DMS 273 treated with DMSO at 0.1 percent for 48 hours (cell line): ENCODE data around the gene NUP62.

Source experiments
- DNase-seq: peaks from one replicate; lab custom pipeline; 2025; lab: John Stamatoyannopoulos, UW

The NUP62 gene

GRCh38 chr19:49896863-49897621, 32.3 kb downstream of the NUP62 start, which contains the start of gene IL4I1:
TSS of gene IL4I1 (minus strand) at chr19:49896887. CDS start at chr19:49896160, 727 bp downstream.
- no peak for DNase-seq

- no peak for DNase-seq
Measured at GRCh38 chr19:49895566-49896297, 33.6 kb downstream of the NUP62 start.

DNA sequence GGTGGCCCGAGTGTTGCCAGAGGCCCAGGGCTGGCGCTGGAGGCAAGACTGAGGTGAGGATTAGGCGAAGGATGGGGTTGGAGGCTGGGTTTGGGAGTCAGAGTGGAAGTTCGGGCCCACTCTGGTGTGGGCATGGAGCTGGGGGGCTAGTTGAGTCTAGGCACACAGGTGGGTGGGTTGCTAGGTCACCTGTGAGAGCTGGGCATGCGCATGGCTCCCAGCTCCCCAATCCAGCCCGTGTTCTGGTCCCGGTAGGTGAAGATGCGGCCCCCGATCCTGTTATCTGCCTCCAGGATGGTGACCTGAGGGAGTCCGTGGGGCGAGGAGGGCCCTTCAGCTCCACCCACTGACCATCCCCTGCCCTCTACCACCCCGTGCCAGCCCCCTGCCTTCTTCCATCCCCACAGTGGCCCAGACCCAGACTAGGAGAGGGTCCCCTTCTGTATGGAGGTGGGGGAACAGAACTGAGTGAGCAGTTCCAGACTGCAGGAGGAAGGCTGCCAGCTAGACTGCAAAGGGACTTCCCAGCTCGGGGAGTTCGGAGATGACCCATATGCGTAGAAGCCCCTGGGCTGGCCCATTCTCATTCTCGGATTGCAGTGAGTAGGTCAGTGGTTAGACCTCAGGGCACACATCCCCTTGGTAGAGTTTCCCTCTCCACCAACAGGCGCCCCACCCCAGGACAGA, 34.3 kb downstream of the NUP62 start:
- DNase-seq: no peak

DNA sequence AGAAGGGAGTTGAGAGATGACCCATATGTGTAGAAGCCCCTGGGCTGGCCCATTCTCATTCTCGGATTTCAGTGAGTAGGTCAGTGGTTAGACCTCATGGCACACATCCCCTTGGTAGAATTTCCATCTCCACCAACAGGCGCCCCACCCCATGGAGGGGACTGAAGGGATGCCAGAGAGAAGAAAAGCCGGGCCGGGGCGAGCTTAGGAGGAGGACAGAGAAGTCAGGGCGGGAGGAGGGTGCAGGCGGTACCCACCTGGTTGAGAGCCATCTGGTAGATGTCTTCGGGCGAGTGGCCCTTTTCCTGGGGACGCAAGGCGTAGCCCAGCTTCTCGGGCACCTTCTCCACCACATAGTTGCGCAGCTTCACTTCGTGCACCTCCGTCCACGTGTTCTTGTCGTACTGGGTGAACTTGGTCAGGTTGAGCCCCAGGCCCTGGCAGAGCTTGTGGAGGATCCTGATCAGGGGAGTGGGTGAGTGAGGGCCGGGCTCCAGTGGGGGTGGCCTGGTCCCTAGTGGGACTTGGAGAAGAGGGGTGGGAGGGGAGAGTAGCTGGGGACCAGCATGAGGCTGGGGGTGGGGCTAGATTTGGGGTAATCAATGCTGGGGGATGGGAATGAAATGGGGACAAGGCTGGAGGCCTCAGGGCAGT, 35.2 kb downstream of the NUP62 start:
- no peak for DNase-seq

- DNase-seq: no peak
Measured at GRCh38 chr19:49892716-49893115, 36.6 kb downstream of the NUP62 start.

DNA sequence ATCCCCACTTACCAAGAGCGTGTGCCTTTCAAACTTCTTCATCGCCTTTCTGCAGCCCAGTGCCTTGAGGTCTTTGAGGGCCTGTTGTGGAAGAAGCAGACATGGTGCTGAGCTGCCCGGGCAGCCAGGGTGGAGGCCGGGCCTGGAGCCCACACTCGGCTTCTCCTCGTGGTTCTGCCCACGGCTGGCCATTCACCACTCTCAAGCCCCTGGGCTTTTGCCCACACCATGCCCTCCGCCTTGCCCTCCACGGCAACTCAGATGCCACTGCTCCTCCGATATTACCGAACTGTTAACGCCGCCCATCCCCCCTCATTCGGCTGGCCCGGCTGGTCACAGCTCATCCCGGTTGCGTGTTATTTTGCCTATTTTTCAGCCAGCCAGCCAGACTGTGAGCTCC, 37.9 kb downstream of the NUP62 start:
- DNase-seq: no peak

- no peak for DNase-seq
Measured at GRCh38 chr19:49890349-49891311, 38.7 kb downstream of the NUP62 start.

DNA sequence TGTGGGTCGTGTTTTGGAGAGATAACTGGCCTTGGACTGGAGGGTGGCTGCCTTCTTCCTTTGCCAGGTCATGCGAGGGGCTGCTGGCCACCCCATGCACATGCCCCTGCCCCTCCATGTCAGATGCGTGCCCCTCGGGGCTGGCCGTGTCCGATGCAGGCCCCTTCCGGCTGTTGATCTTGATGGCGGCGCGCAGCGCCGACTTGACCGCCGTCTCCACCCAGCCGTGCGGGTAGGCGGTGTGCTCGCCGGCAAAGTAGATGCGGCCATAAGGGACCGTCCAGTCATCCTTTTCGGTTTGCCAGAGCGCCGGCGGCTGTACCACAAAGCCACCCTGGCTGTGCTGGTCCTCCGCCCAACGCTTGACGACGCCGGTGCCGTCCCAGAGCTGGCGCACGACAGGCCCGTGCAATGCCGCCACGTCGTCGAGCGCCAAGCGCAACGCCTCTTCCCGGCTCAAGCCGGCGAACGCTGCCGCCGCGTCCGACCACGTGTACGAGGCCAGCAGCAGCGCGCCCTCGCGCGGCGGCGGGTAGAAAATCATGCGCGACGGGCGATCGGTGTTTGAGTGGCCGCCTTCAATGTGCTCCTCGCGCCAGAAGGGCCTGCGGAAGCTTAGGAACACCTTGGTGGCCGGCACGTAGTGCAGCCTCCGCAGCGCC, 39.5 kb downstream of the NUP62 start:
- peak; percentile 31 for DNase-seq

DNA sequence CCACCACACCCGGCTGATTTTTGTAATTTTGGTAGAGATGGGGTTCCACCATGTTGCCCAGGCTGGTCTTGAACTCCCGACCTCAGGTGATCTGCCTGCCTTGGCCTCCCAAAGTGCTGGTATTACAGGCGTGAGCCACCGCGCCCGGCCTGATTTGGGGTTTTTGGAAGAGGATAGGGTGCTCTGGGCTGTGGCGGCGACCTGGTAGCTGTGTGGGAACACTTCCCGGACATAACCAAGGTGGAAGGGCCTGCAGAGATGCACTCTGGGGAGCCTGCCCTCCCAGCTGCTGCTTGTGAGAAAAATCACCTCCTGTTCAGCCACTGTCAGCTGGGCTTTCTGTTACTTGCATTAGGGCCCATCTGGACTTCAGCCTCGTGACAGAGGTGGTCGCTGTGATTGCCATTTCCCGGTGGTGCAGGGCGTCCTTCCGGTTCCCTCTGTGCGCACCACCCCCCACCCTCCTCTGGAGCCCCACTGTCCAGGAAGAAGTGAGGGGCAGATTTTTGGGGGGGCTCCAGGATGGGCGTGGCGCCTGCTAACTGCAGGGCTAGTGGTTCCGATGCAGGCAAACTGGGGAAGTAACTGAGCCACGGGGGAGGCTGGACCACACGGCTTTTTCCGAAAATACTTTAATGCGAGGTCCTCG, 40.1 kb downstream of the NUP62 start:
- peak; percentile 37 for DNase-seq

DNA sequence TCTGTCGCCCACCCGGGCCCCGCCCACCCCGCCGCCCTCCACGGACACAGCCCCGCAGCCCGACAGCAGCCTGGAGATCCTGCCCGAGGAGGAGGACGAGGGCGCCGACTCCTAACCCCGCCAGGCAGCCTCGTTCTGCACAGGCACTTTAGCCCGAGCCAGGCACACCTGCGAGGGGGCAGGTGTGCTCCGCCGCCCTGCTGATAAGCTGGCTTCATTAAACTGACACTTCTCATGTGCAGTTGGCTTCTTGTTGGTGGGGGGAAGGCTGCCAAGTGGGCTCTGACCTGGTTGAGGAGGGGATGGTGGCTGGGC, 40.8 kb downstream of the NUP62 start:
- DNase-seq: no peak

DNA sequence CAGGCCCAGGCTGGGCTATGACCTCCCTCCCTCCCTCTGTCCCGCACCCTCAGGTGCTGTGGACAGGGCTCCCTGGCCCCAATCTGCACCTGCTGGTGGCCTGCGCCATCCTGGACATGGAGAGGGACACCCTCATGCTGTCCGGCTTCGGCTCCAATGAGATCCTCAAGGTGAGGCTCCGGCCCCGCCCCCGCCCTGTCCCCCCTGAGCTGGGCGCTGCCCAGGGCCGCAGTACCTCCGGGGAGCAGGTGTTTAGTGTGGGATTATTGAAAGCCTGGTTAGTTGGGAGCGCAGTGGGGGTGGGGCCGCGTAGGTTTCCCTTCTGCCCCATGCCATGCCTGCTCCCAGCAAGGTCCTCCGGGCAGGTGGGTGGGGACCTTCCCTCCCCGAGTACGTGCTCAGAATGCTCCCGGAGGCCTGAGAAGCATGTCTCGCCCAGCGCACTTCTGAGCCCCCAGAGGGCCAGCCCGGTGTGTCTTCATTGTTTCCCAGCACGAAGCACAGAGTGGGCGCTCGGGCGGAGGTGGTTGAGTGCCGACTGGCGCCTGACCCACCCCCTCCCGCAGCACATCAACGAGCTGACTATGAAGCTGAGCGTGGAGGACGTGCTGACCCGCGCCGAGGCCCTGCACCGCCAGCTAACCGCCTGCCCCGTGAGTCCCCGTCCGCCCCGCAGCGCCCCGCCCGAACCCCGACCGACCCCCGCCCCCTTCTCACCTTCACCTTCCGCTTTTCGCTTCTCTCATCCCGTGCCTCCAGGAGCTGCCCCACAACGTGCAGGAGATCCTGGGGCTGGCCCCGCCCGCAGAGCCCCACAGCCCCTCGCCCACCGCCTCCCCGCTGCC, 41.4 kb downstream of the NUP62 start:
- DNase-seq: no peak

GRCh38 chr19:49887037-49887664, 42.2 kb downstream of the NUP62 start:
- DNase-seq: no peak

GRCh38 chr19:49884760-49885159, 44.5 kb downstream of the NUP62 start:
- no peak for DNase-seq

DNA sequence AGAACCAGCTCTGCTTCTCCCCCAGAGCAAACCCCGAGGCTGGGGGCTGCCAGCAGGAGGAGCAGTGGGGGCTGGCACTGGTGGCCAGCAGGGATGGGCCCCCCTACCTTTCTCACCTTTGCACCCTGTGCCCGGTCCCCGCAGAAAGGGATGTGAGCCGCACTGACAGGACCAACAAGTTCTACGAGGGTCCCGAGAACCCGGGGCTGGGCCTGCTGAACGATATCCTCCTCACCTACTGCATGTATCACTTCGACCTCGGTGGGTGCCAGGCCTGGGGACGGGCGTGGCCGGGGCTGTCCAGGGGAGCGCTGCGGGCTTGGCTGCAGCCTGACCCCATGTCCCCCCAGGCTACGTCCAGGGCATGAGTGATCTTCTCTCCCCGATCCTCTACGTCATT, 45.2 kb downstream of the NUP62 start:
- DNase-seq: no peak

- no peak for DNase-seq
Measured at GRCh38 chr19:49883094-49883493, 46.2 kb downstream of the NUP62 start.

DNA sequence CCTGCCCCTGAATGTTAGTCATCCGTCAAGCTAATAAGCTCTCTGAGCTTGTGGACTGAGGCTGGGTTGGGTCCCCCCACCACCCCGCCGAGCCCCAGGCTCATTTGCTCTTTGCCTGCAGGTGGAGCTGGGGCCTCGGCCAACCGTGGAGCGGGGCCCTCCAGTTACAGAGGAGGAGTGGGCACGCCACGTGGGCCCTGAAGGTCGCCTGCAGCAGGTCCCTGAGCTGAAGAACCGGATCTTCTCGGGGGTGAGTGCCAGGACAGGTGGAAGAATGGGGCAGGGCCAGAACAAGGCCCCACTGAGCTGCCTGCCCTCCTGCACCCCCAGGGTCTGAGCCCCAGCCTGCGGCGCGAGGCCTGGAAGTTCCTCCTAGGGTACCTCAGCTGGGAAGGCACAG, 46.7 kb downstream of the NUP62 start:
- no peak for DNase-seq

DNA sequence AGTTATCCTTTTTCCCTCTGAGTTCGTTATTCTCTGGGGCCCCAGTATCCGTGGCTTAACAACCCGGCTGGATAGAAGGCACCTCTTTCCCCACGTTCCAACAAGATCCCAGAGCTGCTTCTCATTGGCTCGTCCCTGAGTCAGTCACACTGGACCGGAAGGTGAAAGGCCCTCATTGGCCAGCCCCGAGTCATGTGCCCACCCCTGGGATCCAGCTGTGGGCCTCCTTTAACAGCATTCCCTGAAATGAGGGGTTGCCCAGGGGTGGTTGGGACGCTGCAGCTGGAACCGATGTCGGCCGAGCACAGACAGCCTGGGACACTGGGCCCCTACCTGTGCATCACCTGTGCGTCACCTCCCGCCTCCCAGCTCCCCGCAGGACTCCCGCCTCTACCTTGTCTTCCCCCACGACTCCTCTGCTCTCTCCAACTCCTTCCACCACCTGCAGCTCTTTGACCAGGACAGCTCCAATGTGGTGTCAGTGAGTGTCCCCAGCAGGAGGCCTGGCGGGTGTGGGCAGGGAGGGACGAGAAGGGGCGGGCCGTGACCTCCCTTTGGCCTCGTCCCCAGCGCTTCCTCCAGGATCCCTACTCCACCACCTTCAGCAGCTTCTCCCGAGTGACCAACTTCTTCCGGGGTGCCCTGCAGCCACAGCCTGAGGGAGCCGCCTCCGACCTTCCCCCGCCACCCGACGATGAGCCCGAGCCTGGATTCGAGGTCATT, 47.5 kb downstream of the NUP62 start:
- no peak for DNase-seq

GRCh38 chr19:49881186-49881585, 48.1 kb downstream of the NUP62 start:
- DNase-seq: no peak
